Epithelial cell of alveolus of lung (primary cell): ENCODE results near the gene GTF2A1. TPM values are rescaled to one million over a fixed set of nuclear protein-coding genes. Genes with fewer than 3 reads are reported as not detected.

Experiments used
- total RNA-seq: library from RNA; depleted of rRNA; stranded (reverse); fragments of >200 nt; gene quantifications from 2 replicates; pipeline ENCODE4 v1.2.1, GENCODE V29; 2015

The GTF2A1 gene
- 16.4 and 23.5 TPM in 2 replicates for total RNA-seq

DNA sequence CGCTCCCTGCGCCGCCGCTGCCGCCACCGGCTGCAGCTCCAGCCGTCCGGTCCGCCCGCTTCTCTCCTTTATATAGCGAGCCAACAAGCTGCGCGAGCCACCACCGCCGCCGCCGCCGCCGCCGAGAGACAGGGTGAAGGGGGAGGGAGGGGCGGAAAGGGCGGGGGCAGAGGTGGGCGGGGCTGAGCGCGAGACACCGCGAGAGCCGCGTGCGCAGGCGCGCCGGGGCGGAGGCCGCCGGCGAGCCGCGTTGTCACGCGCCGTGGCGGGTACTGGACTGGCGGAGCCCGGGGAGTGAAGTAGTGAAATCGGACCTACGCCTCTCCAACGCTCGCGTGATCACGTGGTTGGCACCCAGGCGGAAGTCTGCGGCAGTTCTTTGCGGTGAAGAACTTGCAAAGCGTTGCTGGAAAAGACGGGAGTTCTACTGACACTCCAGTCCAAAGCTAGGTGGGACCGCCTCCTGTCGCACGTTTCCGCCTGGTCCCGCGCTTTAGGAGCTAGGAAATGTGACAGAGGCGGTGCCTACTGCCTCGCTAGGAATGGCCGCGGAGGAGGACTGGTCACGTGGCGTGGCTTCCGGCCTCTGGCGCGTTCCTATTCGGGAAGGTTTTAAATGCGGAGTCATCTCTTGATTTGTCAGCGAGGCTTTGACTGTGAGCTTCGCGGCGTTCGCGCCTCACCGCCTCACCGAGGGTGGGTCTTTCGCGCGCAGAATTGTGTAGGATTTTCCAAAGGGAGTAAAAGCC lies at the start of gene GTF2A1:
Gene GTF2A1 (minus strand): TSS at position 130 of the 749 bp plus-strand sequence. CDS start 441 bp downstream, outside the sequence.

Other genes starting within 250 kb of the GTF2A1 start
- gene STON2, start 179.4 kb upstream of the GTF2A1 start, total RNA-seq = 0.96 and 1.9 TPM in 2 replicates